Esophagus muscularis mucosa (tissue), 4 donors: ENCODE results near the gene GPR156. TPM values are rescaled to one million over a fixed set of nuclear protein-coding genes. Genes with fewer than 3 reads are reported as not detected.

Source experiments
- DNase-seq: peaks from one replicate; pipeline ENCODE4 v3.0.0-alpha.2; 2017; ENCODE audit errors: extremely low spot score
- H3K27ac ChIP-seq, 4 donors: fragments of 200-600 bp; sonication (generic); replicated peaks in 1 of 4; 1 replicate in 3 of 4; 2 replicates in 1 of 4; pipeline ENCODE4 v1.5.1; 2016 to 2019; ENCODE audit warnings: mild to moderate bottlenecking in 1 of 4
- H3K27me3 ChIP-seq, 4 donors: fragments of 200-600 bp; sonication (generic); one replicate each; pipeline versions ENCODE4 v1.5.1 to v1.6.0; 2016 to 2019
- H3K36me3 ChIP-seq, 4 donors: fragments of 200-600 bp; sonication (generic); one replicate each; pipeline ENCODE4 v1.5.1; 2016 to 2019
- H3K4me1 ChIP-seq, 4 donors: fragments of 200-600 bp; sonication (generic); one replicate each; pipeline ENCODE4 v1.5.1; 2016 to 2019
- H3K4me3 ChIP-seq, 4 donors: fragments of 200-600 bp; sonication (generic); 1 replicate in 2 of 4; 2 replicates in 2 of 4; pipeline ENCODE4 v1.5.1; 2016 to 2019; ENCODE audit warnings: mild to moderate bottlenecking in 4 of 4, moderate library complexity in 1 of 4
- H3K9me3 ChIP-seq, 4 donors: fragments of 200-600 bp; sonication (generic); 1 replicate in 3 of 4; 2 replicates in 1 of 4; pipeline ENCODE4 v1.5.1; 2016 to 2019
- CTCF ChIP-seq, 3 experiments: fragments of 200-600 bp in 2 of 3; fragments of 450-650 bp in 1 of 3; sonication (generic) in 2 of 3; IDR thresholded peaks; one replicate each; pipeline ENCODE4 v1.5.1; 2017 to 2019; ENCODE audit warnings: antibody characterized with exemption in 3 of 3, mild to moderate bottlenecking in 2 of 3, moderate library complexity in 1 of 3
- EP300 ChIP-seq: sonication (generic); formaldehyde crosslinking; IDR thresholded peaks from one replicate; pipeline ENCODE4 v1.6.1; 2017; ENCODE audit warnings: antibody characterized with exemption
- POLR2A ChIP-seq: fragments of 450-650 bp; IDR thresholded peaks from one replicate; pipeline ENCODE4 v1.6.1; 2017; ENCODE audit warnings: antibody characterized with exemption, moderate library complexity, mild to moderate bottlenecking, low read depth
- POLR2AphosphoS5 ChIP-seq, 2 donors: sonication (generic); formaldehyde crosslinking; IDR thresholded peaks; one replicate each; pipeline ENCODE4 v1.6.1; 2017; ENCODE audit warnings: antibody characterized with exemption in 2 of 2
- WGBS: methylation state at CpG from one replicate; pipeline ENCODE4 v1.1.5; 2018; 5-methylcytosine and 5-hydroxymethylcytosine counted together
- intact Hi-C: fragments of 100-400 bp; cut with DNase I; formaldehyde crosslinking; loops from one replicate; pipeline ENCODE4 v1.15.1; 2023
- total RNA-seq, 4 donors: library from RNA; depleted of rRNA; stranded (reverse); fragments of >200 nt; gene quantifications; one replicate each; pipeline versions ENCODE4 v1.1.0 to v1.2.1, GENCODE V29; 2016

GPR156 gene
- total RNA-seq, 4 donors from 2014 or later: 0.33 to 2.1 (median 0.60) TPM

GRCh38 chr3:120174811-120175539 lies 110.0 kb downstream of the GPR156 start:
- H3K4me1 ChIP-seq: peaks cover 9 to 29% (median 26%) of the 10 kb centered on the region in 4 donors
- no peaks in the 10 kb centered on the region for H3K27me3 ChIP-seq
- no peaks in the 10 kb centered on the region for H3K36me3 ChIP-seq
- TF ChIP-seq CTCF (IDR thresholded peaks at IDR 0.05) (no peak), POLR2A (no peak), POLR2AphosphoS5 (IDR thresholded peaks at IDR 0.05) (no peak), EP300 (no peak)
- H3K9me3 ChIP-seq: no peaks in the 10 kb centered on the region
- intact Hi-C loops: no loop called here
- 94% methylated on average over 2 of the region's 3 CpGs for WGBS
- no peak overlapping the region for H3K27ac ChIP-seq
- no peak overlapping the region for H3K4me3 ChIP-seq
- DNase-seq: peak; percentile 68

DNA sequence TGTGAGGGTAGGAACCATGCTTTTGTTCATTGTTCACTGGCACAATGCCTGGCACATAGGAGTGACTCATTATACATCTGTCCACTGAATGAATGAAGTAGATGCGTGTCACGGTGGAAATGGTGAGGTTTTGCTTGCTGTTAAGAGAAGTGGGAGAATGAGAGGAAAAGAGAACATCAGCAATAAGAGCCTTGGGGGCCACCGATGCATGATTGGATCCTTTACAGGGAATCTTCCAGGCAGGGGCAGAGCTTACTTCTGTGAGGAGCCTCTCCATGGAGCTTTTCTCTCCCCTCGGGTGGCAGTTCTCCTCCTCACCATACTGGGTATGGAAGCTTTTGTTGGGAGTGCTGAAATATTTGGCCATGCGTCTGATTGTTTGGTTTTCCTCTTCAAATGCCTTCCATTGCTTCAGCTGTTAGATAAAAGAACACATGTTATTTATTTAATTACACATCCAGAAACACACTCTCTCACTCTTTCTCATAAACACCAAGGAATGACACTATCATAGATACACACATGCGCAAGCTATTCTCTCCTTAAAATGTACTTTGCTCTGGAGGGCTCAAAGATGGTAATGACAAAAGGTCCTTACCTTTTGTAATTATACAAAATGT lies 111.9 kb downstream of the GPR156 start:
- Histone ChIP-seq H3K4me1 (peaks cover 9 to 29% (median 26%) of the 10 kb centered on the region in 4 donors), H3K9me3 (no peaks in the 10 kb centered on the region), H3K27ac (no peak overlapping the region), H3K4me3 (no peak overlapping the region), H3K36me3 (no peaks in the 10 kb centered on the region), H3K27me3 (no peaks in the 10 kb centered on the region)
- peak; percentile 70 for DNase-seq
- intact Hi-C loops: no loop called here
- TF ChIP-seq POLR2A: no peak
- TF ChIP-seq CTCF (IDR thresholded peaks at IDR 0.05): no peak
- TF ChIP-seq POLR2AphosphoS5 (IDR thresholded peaks at IDR 0.05): no peak
- TF ChIP-seq EP300: no peak
- 95% methylated on average over 6 of the region's 6 CpGs for WGBS

DNA sequence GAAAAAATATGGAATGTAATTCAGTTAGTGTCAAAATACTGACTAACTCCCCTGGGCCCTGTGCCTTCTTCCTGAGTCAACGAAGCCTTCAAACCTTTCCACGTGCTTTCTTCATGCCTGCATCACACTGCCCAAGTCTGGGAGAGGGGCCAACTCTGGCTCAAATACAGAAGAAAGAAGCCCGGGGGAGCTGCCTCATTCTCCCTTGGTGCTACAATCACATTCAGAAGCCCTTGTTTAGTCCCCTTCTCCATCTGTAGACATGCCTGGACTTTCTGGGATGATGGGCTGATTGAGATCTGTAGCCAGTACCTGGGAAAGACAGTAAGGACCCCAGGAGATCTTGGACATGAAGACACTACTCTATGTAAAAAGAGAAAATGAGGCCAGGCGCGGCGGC lies 113.0 kb downstream of the GPR156 start:
- no peak for TF ChIP-seq POLR2A
- TF ChIP-seq CTCF (IDR thresholded peaks at IDR 0.05): no peak
- TF ChIP-seq EP300: no peak
- peak in 1 of 2 donors; percentile 1 for TF ChIP-seq POLR2AphosphoS5 (IDR thresholded peaks at IDR 0.05)
- no peaks in the 10 kb centered on the region for H3K36me3 ChIP-seq
- no peak overlapping the region for H3K4me3 ChIP-seq
- H3K27ac ChIP-seq: peak overlapping the region in 2 of 4 donors; percentile 30 to 43
- H3K27me3 ChIP-seq: no peaks in the 10 kb centered on the region
- WGBS: 46% methylated on average over 6 of the region's 6 CpGs
- no peaks in the 10 kb centered on the region for H3K9me3 ChIP-seq
- H3K4me1 ChIP-seq: peaks cover 4 to 24% (median 21%) of the 10 kb centered on the region in 4 donors
- DNase-seq: peak; percentile 75
- intact Hi-C loops: no loop called here

- Histone ChIP-seq H3K36me3 (no peaks in the 10 kb centered on the region), H3K9me3 (no peaks in the 10 kb centered on the region), H3K27ac (peak overlapping the region in 3 of 4 donors; percentile 17 to 43 (median 30)), H3K27me3 (no peaks in the 10 kb centered on the region), H3K4me3 (no peak overlapping the region), H3K4me1 (peaks cover 0 to 18% (median 16%) of the 10 kb centered on the region in 4 donors)
- WGBS: 76% methylated on average over 8 of the region's 8 CpGs
- TF ChIP-seq POLR2AphosphoS5 (IDR thresholded peaks at IDR 0.05): peak in 1 of 2 donors; percentile 25
- TF ChIP-seq EP300: no peak
- DNase-seq: no peak
- intact Hi-C loops: no loop called here
Observed at GRCh38 chr3:120171134-120171873, 113.7 kb downstream of the GPR156 start.

- Histone ChIP-seq H3K36me3 (no peaks in the 10 kb centered on the region), H3K27me3 (no peaks in the 10 kb centered on the region), H3K4me3 (no peak overlapping the region), H3K27ac (no peak overlapping the region), H3K9me3 (no peaks in the 10 kb centered on the region), H3K4me1 (peaks cover 0 to 18% (median 16%) of the 10 kb centered on the region in 4 donors)
- TF ChIP-seq POLR2A: no peak
- TF ChIP-seq EP300: no peak
- TF ChIP-seq POLR2AphosphoS5 (IDR thresholded peaks at IDR 0.05): no peak
- TF ChIP-seq CTCF (IDR thresholded peaks at IDR 0.05): no peak
- WGBS: 100% methylated on average over 1 of the region's 2 CpGs
- intact Hi-C loops: no loop called here
- DNase-seq: no peak
Observed at GRCh38 chr3:120170223-120170622, 114.8 kb downstream of the GPR156 start.
